MM.1S (cell line): ENCODE data around the gene EPHA6.

Experiments
- CTCF ChIP-seq: fragments of 300-600 bp; sonication (generic); IDR thresholded peaks from 2 replicates; pipeline ENCODE4 v1.5.1; 2016; ENCODE audit warnings: antibody characterized with exemption, low read length, mixed read lengths
- EZH2 ChIP-seq: fragments of 300-600 bp; sonication (generic); optimal IDR thresholded peaks from 2 replicates; pipeline ENCODE3; 2017; ENCODE audit warnings: low read depth, mild to moderate bottlenecking, antibody characterized with exemption, low read length, mixed read lengths
- EZH2phosphoT487 ChIP-seq: fragments of 300-600 bp; sonication (generic); IDR thresholded peaks from 2 replicates; pipeline ENCODE4 v1.6.1; 2018; ENCODE audit warnings: antibody characterized with exemption, low read length

GRCh38 chr3:96991231-96991630 lies 176.8 kb downstream of the EPHA6 start:
- TF ChIP-seq CTCF (no peak), EZH2phosphoT487 (no peak), EZH2 (no peak)
